Neural cell (in vitro differentiated cells): Measurements from ENCODE around the gene MAMLD1. TPM values are rescaled to one million over a fixed set of nuclear protein-coding genes. Genes with fewer than 3 reads are reported as not detected.

Experiments
- H2AFZ ChIP-seq: fragments of 200-600, 300-800 bp; sonication (generic), shearing (Covaris generic); 2 replicates; pipeline ENCODE4 v1.6.0; 2014; ENCODE audit warnings: low read depth, mild to moderate bottlenecking, antibody characterized with exemption, low read length, moderate library complexity
- H3F3A ChIP-seq: fragments of 200-600 bp; shearing (Covaris generic); 2 replicates; pipeline ENCODE4 v1.6.1; 2016; ENCODE audit warnings: mild to moderate bottlenecking, moderate library complexity, mixed read lengths, antibody characterized with exemption, low read length; ENCODE audit not compliant: insufficient read depth, poor library complexity, severe bottlenecking
- H3K27ac ChIP-seq: fragments of 200-600, 300-800 bp; sonication (generic), shearing (Covaris generic); 2 replicates; pipeline ENCODE4 v1.5.1; 2014; ENCODE audit warnings: mild to moderate bottlenecking, low read length, moderate library complexity
- H3K27me3 ChIP-seq: fragments of 300-800, 200-600 bp; sonication (generic), shearing (Covaris generic); 2 replicates; pipeline ENCODE4 v1.6.0; 2014; ENCODE audit warnings: mild to moderate bottlenecking, low read depth, low read length, moderate library complexity; ENCODE audit not compliant: insufficient read depth
- H3K36me3 ChIP-seq: fragments of 300-800, 200-600 bp; sonication (generic), shearing (Covaris generic); 2 replicates; pipeline ENCODE4 v1.5.1; 2014; ENCODE audit warnings: mild to moderate bottlenecking, antibody characterized with exemption, low read length, moderate library complexity; ENCODE audit not compliant: insufficient read depth
- H3K4me2 ChIP-seq: fragments of 300-800, 200-600 bp; sonication (generic), shearing (Covaris generic); 2 replicates; pipeline ENCODE4 v1.6.0; 2014; ENCODE audit warnings: mild to moderate bottlenecking, low read length
- H3K4me3 ChIP-seq: fragments of 300-800, 200-600 bp; sonication (generic), shearing (Covaris generic); 2 replicates; pipeline ENCODE4 v1.5.1; 2014; ENCODE audit warnings: mild to moderate bottlenecking, low read length, moderate library complexity
- H3K79me2 ChIP-seq: fragments of 200-600 bp; shearing (Covaris generic); replicated peaks from 2 replicates; pipeline ENCODE4 v1.6.0; 2014; ENCODE audit warnings: mild to moderate bottlenecking, low read length, moderate library complexity; ENCODE audit not compliant: insufficient read depth
- H3K9ac ChIP-seq: fragments of 300-800, 200-600 bp; sonication (generic), shearing (Covaris generic); 2 replicates; pipeline ENCODE4 v1.6.1; 2016; ENCODE audit warnings: mild to moderate bottlenecking, low read length, mixed read lengths
- H3K9me2 ChIP-seq: fragments of 200-600 bp; shearing (Covaris generic); 2 replicates; pipeline ENCODE4 v1.6.1; 2016; ENCODE audit warnings: mild to moderate bottlenecking, low read length, mixed read lengths; ENCODE audit not compliant: insufficient read depth
- H3K9me3 ChIP-seq: fragments of 200-600, 300-800 bp; sonication (generic), shearing (Covaris generic); 2 replicates; pipeline ENCODE4 v1.6.1; 2016; ENCODE audit warnings: mild to moderate bottlenecking, mixed run types, low read length, moderate library complexity, mixed read lengths
- H4K20me1 ChIP-seq: fragments of 200-600 bp; shearing (Covaris generic); 2 replicates; pipeline ENCODE4 v1.6.1; 2016; ENCODE audit warnings: mild to moderate bottlenecking, mixed run types; ENCODE audit not compliant: insufficient read depth
- CTCF ChIP-seq: fragments of 450-650 bp; IDR thresholded peaks from 2 replicates; pipeline ENCODE4 v1.5.1; 2014; ENCODE audit warnings: antibody characterized with exemption, mild to moderate bottlenecking, moderate library complexity; ENCODE audit not compliant: poor library complexity, severe bottlenecking
- EP300 ChIP-seq: fragments of 450-650 bp; conservative IDR thresholded peaks from 2 replicates; pipeline ENCODE4 v1.6.1; 2014; ENCODE audit warnings: antibody characterized with exemption, mild to moderate bottlenecking, moderate library complexity; ENCODE audit not compliant: poor library complexity, severe bottlenecking
- EZH2 ChIP-seq: fragments of 200-600, 300-800 bp; shearing (Covaris generic), sonication (generic); IDR thresholded peaks from 2 replicates; pipeline ENCODE4 v1.6.1; 2014; ENCODE audit warnings: antibody characterized with exemption, low read length, borderline replicate concordance, mild to moderate bottlenecking; ENCODE audit not compliant: insufficient read depth, poor library complexity, severe bottlenecking
- MXI1 ChIP-seq: fragments of 450-650 bp; conservative IDR thresholded peaks from 2 replicates; pipeline ENCODE4 v1.6.1; 2014; ENCODE audit warnings: antibody characterized with exemption, mild to moderate bottlenecking; ENCODE audit not compliant: poor library complexity, severe bottlenecking
- POLR2AphosphoS5 ChIP-seq: IDR thresholded peaks from 2 replicates; pipeline ENCODE4 v1.6.1; 2012
- RAD21 ChIP-seq: fragments of 450-650 bp; conservative IDR thresholded peaks from 2 replicates; pipeline ENCODE4 v1.6.1; 2014; ENCODE audit warnings: antibody characterized with exemption, mild to moderate bottlenecking, moderate library complexity
- REST ChIP-seq: IDR thresholded peaks from 2 replicates; pipeline ENCODE4 v1.6.1; 2012; ENCODE audit warnings: borderline replicate concordance
- SMC3 ChIP-seq: fragments of 450-650 bp; conservative IDR thresholded peaks from 2 replicates; pipeline ENCODE4 v1.6.1; 2014; ENCODE audit warnings: antibody characterized with exemption, mild to moderate bottlenecking, moderate library complexity; ENCODE audit not compliant: poor library complexity
- TAF1 ChIP-seq: IDR thresholded peaks from 2 replicates; pipeline ENCODE4 v1.6.1; 2012; ENCODE audit warnings: low read depth
- polyA plus RNA-seq: library from polyadenylated mRNA; depleted of rRNA; stranded (reverse); fragments of >200 nt; gene quantifications from 2 replicates; pipeline ENCODE4 v1.2.3, GENCODE V29; 2014

The MAMLD1 gene
- polyA plus RNA-seq, 1 donor from 2014 or later = 1.4 TPM

- H3K9ac ChIP-seq = no peak overlapping the region
- no peak overlapping the region for H3K4me2 ChIP-seq
- no peaks in the 10 kb centered on the region for H3K79me2 ChIP-seq
- H3K27ac ChIP-seq = no peak overlapping the region
- H3K36me3 ChIP-seq = no peaks in the 10 kb centered on the region
- TF ChIP-seq EP300 (no peak), CTCF (no peak), SMC3 (no peak), POLR2AphosphoS5 (no peak), REST (no peak), TAF1 (no peak), RAD21 (no peak), EZH2 (no peak), MXI1 (no peak)
- no peaks in the 10 kb centered on the region for H3K9me3 ChIP-seq
- no peaks in the 10 kb centered on the region for H3K27me3 ChIP-seq
- H3K9me2 ChIP-seq = no peaks in the 10 kb centered on the region
- no peak overlapping the region for H2AFZ ChIP-seq
- no peaks in the 10 kb centered on the region for H3F3A ChIP-seq
- no peak overlapping the region for H3K4me3 ChIP-seq
- H4K20me1 ChIP-seq = no peaks in the 10 kb centered on the region
Observed at GRCh38 chrX:150508451-150509367, 145.6 kb downstream of the MAMLD1 start.

- H3K4me2 ChIP-seq = no peak overlapping the region
- no peak overlapping the region for H3K27ac ChIP-seq
- H3K36me3 ChIP-seq = no peaks in the 10 kb centered on the region
- no peak overlapping the region for H3K9ac ChIP-seq
- no peak overlapping the region for H3K4me3 ChIP-seq
- TF ChIP-seq MXI1 (no peak), CTCF (no peak), REST (no peak), EZH2 (no peak)
- no peaks in the 10 kb centered on the region for H3K79me2 ChIP-seq
- H3K9me3 ChIP-seq = no peaks in the 10 kb centered on the region
- H3F3A ChIP-seq = no peaks in the 10 kb centered on the region
- H2AFZ ChIP-seq = no peak overlapping the region
- H3K9me2 ChIP-seq = no peaks in the 10 kb centered on the region
- H4K20me1 ChIP-seq = no peaks in the 10 kb centered on the region
- no peaks in the 10 kb centered on the region for H3K27me3 ChIP-seq
Observed at GRCh38 chrX:150509703-150510102, 146.6 kb downstream of the MAMLD1 start.
